ENCODE measurements around the gene C4A.
"Not testable (repeated sequence)": the region's sequence is repeated elsewhere in the genome, so short reads cannot be mapped to it uniquely, and the experiment has no call there.

Gene C4A

DNA sequence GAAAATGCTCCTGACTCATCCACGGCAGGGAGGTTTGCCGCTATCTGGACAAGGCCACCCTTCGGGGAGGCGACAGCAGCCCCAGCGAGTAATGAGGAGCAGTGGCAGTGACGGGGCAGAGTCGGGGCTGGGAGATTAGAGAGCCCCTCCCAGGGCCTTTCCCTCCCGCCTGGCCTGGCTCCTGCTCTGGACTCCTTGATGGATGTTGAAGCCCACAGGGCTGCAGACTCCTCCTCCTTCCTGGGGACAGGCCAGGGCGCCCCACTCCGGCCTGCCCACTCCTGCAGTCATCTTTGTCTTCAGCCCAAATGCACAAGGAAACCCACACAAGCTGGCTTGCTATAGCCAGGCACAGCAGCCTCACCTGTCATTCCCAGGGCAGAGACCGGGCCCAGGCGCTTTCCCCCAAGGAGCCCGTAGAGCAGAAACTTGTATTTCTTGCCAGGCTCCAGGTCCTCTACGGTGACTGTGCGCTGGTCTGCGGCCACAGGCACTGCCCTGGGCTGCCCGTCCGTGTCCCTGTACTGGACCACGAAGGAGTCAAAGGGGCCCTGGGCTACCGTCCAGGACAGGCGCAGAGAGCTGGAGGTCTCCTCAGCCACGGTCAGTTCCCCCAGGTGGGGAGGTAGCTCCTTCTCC is 64.1 kb downstream of the C4A start:
- Mint-ChIP-seq H3K4me1 (peaks cover 8% of the 10 kb centered on the region), H3K27ac (no peak overlapping the region), H3K9me3 (no peaks in the 10 kb centered on the region), H3K4me3 (no peak overlapping the region), H3K36me3 (no peaks in the 10 kb centered on the region)
- ATAC-seq (no peak), DNase-seq (ENCODE audit: low spot score in 2 of 2) (no peak)

DNA sequence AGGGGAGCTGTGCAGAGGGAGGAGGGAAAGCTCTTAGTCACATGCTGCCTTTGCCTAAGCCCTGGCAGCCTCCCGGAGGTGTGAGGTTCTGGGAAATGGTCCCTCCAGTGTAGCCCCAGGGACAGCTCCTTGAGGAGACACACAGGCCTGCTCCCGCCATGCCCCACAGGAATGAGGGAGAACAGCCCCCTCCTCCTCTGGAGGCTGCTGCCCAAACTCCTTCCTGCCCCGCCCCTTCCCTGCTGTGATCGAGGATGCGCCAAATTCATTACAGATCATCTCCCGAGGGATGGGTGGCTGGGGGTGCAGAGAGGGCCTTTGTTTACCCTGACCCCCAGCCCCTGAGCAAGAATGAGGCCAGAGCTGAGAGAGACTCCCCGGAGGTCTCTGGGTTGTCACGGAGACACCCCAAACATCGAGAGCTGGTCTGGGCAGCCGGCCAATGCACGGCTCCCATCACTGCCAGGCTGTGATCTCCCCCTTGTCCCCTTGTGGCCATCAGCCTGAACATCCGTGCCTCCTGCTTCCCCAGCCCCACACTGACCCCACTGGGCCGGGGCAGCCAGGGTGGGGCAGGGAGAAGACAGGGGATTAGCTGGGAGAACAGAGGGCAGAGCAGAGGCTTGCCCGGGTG is 64.7 kb downstream of the C4A start:
- Mint-ChIP-seq H3K4me3 (no peak overlapping the region), H3K9me3 (no peaks in the 10 kb centered on the region), H3K27ac (no peak overlapping the region), H3K36me3 (no peaks in the 10 kb centered on the region), H3K4me1 (peaks cover 8% of the 10 kb centered on the region)
- no peak for DNase-seq (ENCODE audit: low spot score in 2 of 2)
- no peak for ATAC-seq

DNA sequence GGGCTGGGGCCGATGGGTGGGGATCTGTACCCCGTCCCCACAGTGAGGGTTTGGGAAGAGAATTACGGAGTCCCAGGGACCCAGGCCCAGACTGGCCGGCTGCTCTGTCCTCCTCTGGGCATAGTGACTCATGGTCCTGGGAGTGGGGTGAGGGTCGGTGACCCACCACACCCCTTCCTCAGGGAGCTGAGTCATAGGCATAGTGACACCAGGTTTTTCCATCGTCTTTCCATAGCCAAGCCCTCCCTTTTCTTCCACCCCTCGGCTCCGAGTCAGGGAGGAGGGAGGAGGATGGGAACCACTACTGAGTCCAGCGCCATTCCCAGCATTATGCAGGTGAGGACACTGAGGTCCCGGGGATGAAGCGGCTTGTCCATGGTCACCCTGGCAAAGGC is 65.2 kb downstream of the C4A start:
- Mint-ChIP-seq H3K4me1 (peaks cover 8% of the 10 kb centered on the region), H3K4me3 (no peak overlapping the region), H3K27ac (no peak overlapping the region), H3K36me3 (no peaks in the 10 kb centered on the region), H3K9me3 (no peaks in the 10 kb centered on the region)
- ATAC-seq (no peak), DNase-seq (ENCODE audit: low spot score in 2 of 2) (no peak)

DNA sequence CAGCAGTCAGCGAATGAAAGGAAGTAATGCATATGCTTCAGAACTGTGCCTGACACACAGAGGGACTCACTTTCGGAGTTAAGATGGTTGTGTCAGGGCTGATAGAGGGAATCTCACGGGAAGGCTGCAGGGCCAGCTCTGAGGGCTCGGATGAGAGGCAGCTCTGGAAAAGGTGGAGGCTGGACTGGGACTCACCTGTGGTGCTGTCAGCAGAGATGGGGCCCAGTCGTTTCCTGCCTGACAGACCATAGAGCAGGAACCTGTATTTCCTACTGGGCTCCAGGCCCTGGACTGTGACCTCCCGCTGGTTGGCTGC is 65.6 kb downstream of the C4A start:
- H3K27ac Mint-ChIP-seq = no peak overlapping the region
- no peak for ATAC-seq
- H3K4me3 Mint-ChIP-seq = no peak overlapping the region
- DNase-seq (ENCODE audit: low spot score in 2 of 2) = no peak
- no peaks in the 10 kb centered on the region for H3K9me3 Mint-ChIP-seq
- peaks cover 8% of the 10 kb centered on the region for H3K4me1 Mint-ChIP-seq
- H3K36me3 Mint-ChIP-seq = no peaks in the 10 kb centered on the region

DNA sequence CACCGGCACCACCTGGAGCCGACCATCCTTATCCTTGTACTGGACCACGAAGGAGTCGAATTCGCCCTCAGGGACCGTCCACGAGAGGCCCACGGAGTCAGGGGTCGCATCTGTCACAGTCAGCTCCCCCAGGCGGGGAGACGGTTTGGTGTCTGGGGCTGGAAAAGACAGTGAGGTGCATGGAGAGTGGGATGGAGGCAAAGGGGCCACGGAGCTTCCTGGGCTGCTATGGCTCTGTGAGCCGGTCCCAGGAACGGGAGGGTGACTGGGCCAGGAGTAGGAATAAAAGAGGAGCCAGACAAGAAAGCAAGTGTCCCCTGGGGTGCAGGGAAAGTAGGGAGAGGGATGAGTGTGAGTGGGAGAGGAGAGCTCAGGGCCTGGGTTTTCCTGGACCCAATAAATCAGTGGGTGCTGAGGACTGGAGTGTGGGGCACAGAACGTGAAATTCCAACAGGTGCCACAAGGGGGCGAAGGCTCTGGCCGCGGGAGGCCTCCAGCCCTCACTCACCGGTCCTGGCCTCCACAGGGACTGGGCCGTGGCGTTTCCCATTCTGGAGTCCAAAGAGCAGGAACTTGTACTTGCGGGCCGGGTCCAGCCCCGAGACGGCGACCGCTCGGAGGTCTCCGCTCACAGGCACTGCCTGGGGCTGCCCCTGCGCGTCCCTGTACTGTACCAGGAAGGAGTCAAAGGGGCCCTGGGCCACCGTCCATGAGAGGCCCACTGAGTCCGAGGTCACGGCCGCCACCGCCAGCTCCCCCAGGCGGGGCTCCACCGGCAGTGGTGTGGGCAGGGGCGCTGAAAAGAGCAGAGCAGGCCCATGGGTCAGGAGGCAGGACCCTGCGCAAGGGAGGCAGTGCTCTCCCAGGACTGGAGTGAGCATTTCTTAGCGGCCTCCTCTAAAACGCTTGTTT is 66.3 kb downstream of the C4A start:
- ATAC-seq = peak; percentile 77
- peak; percentile 70 to 88 for DNase-seq (ENCODE audit: low spot score in 2 of 2)
- no peaks in the 10 kb centered on the region for H3K36me3 Mint-ChIP-seq
- H3K27ac Mint-ChIP-seq = no peak overlapping the region
- no peak overlapping the region for H3K4me3 Mint-ChIP-seq
- H3K4me1 Mint-ChIP-seq = peaks cover 8% of the 10 kb centered on the region
- no peaks in the 10 kb centered on the region for H3K9me3 Mint-ChIP-seq

DNA sequence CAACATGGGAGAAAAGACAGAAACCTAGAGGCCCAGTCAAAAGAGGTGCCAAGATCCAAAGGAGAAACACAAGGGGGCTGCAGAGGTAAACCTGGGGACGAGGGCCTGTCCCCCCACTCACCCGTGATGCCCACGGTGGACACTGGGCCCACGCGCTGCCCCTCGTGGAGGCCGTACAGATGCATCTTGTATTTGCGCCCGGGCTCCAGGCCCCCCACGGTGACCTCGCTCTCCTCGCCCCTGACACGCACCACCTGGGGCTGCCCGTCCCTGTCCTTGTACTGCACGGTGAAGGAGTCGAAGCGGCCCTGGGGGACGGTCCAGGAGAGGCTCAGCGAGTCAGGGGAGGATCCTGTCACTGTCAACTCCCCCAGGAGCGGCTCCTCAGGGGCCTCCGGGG is 67.3 kb downstream of the C4A start:
- H3K36me3 Mint-ChIP-seq; DNase-seq (ENCODE audit: low spot score in 2 of 2); ATAC-seq; H3K4me1 Mint-ChIP-seq; H3K9me3 Mint-ChIP-seq; H3K4me3 Mint-ChIP-seq: not testable (repeated sequence)
- peak overlapping the region; percentile 26 for H3K27ac Mint-ChIP-seq

DNA sequence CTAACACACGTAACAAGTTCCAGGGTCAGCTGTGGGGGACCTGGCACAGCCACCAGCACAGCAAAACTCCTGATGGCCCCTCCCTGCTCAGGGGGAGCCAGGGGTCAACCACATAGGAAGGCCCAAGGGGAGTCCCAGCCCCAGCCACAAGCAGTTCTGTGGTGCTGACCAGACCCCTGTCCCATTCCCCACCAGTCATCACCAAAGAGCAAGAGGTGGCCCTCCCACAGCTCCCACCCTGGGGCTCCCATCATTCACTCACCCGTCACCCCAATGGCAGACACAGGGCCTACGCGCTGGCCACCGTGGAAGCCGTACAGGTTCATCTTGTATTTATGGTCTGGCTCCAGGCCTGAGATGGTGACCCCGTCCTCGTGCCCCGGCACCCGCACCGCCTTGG is 67.9 kb downstream of the C4A start:
- not testable (repeated sequence) for H3K9me3 Mint-ChIP-seq; DNase-seq (ENCODE audit: low spot score in 2 of 2); H3K4me3 Mint-ChIP-seq; H3K36me3 Mint-ChIP-seq; ATAC-seq; H3K4me1 Mint-ChIP-seq
- peak overlapping the region; percentile 26 for H3K27ac Mint-ChIP-seq

DNA sequence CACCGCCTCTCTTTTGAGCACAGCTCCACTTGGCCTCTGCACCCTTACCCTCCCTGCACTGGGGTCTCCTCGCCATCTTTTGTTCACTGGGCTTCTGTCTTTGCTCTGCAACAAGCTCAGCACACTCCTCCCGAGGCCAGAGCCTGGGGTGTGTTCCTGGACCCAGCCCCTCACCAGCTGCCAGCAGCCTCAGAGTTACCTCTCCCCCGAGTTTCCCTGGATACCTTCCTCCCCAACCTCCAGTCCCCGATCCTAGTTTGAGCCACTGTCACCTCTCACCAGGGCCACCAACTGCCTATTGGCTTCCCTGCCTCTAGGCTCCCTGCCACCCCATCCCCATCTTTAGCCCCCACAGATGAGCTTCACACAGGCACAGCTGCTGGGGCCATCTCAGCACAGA is 68.7 kb downstream of the C4A start:
- no peak for ATAC-seq
- DNase-seq (ENCODE audit: low spot score in 2 of 2) = no peak
- H3K36me3 Mint-ChIP-seq = no peaks in the 10 kb centered on the region
- H3K27ac Mint-ChIP-seq = no peak overlapping the region
- no peaks in the 10 kb centered on the region for H3K9me3 Mint-ChIP-seq
- no peak overlapping the region for H3K4me3 Mint-ChIP-seq
- H3K4me1 Mint-ChIP-seq = peaks cover 8% of the 10 kb centered on the region
